Caco-2 (cell line): Measurements from ENCODE around the gene FARP1. TPM values are rescaled to one million over a fixed set of nuclear protein-coding genes. Genes with fewer than 3 reads are reported as not detected.

Experiments
- BruUV-seq: library from RNA; stranded (reverse); fragments of 400-500 nt; replicated peaks from 2 replicates; lab custom pipeline; 2021; lab: Mats Ljungman, UMichigan
- CTCF ChIA-PET: fragments of 300-600 bp; sonication (Branson Sonifier 250); formaldehyde crosslinking; loops from one replicate; lab custom pipeline; 2022; ENCODE audit warnings: antibody characterized with exemption; lab: Charles Lee
- POLR2A ChIA-PET: fragments of 300-600 bp; sonication (Branson Sonifier 250); formaldehyde crosslinking; loops from one replicate; lab custom pipeline; 2022; ENCODE audit warnings: antibody characterized with exemption; lab: Charles Lee
- DNase-seq, 2 experiments: peaks; one replicate each; pipeline versions ENCODE4 v3.0.0 to v3.0.0-alpha.2; 2020 to 2022
- H3K27me3 ChIP-seq: replicated peaks from 2 replicates; pipeline ENCODE4 v1.6.0; 2011; ENCODE audit warnings: low read length; ENCODE audit not compliant: control insufficient read depth, insufficient read depth
- H3K36me3 ChIP-seq: 2 replicates; pipeline ENCODE4 v1.5.1; 2011; ENCODE audit warnings: low read length; ENCODE audit not compliant: control insufficient read depth, insufficient read depth
- H3K4me1 ChIP-seq: fragments of 250-450 bp; sonication (Bioruptor Pico); 2 replicates; pipeline ENCODE4 v1.5.1; 2020; ENCODE audit warnings: mild to moderate bottlenecking
- H3K4me3 ChIP-seq: 2 replicates; pipeline ENCODE4 v1.5.1; 2011; ENCODE audit warnings: low read depth, mild to moderate bottlenecking, control low read depth, low read length
- H3K9me3 ChIP-seq: fragments of 250-450 bp; sonication (Bioruptor Pico); 2 replicates; pipeline ENCODE4 v1.5.1; 2020; ENCODE audit warnings: mild to moderate bottlenecking, moderate library complexity
- H3K27ac Mint-ChIP-seq: one replicate; pipeline ENCODE4 v1.8.0; 2022; ENCODE audit warnings: mixed read lengths; ENCODE audit not compliant: unreplicated experiment
- H3K27me3 Mint-ChIP-seq: one replicate; pipeline ENCODE4 v1.8.0; 2022; ENCODE audit warnings: mixed read lengths; ENCODE audit not compliant: insufficient read depth, unreplicated experiment
- H3K36me3 Mint-ChIP-seq: one replicate; pipeline ENCODE4 v1.8.0; 2022; ENCODE audit warnings: mild to moderate bottlenecking, mixed read lengths; ENCODE audit not compliant: insufficient read depth, unreplicated experiment
- H3K4me1 Mint-ChIP-seq: one replicate; pipeline ENCODE4 v1.8.0; 2022; ENCODE audit warnings: low read depth, mixed read lengths; ENCODE audit not compliant: unreplicated experiment
- H3K4me3 Mint-ChIP-seq: one replicate; pipeline ENCODE4 v1.8.0; 2022; ENCODE audit warnings: mild to moderate bottlenecking, moderate library complexity, mixed read lengths; ENCODE audit not compliant: unreplicated experiment
- H3K9me3 Mint-ChIP-seq: one replicate; pipeline ENCODE4 v1.8.0; 2022; ENCODE audit warnings: mixed read lengths; ENCODE audit not compliant: unreplicated experiment
- CTCF ChIP-seq, 2 experiments: fragments of 200-600 bp in 1 of 2; IDR thresholded peaks; 1 replicate in 1 of 2; 2 replicates in 1 of 2; pipeline versions ENCODE4 v1.5.1 to v1.8.0; 2011 to 2022; ENCODE audit warnings: antibody characterized with exemption in 1 of 2, control low read depth in 1 of 2, inconsistent platforms in 1 of 2, low read depth in 1 of 2, low read length in 1 of 2, mild to moderate bottlenecking in 1 of 2, moderate library complexity in 1 of 2; ENCODE audit not compliant: insufficient read depth in 1 of 2, severe bottlenecking in 1 of 2, unreplicated experiment in 1 of 2
- intact Hi-C: fragments of 100-400 bp; cut with micrococcal nuclease; formaldehyde crosslinking; loops from one replicate; pipeline ENCODE4 v1.10.0; 2022; ENCODE audit not compliant: unreplicated experiment
- total RNA-seq: library from RNA; stranded (reverse); gene quantifications from 2 replicates; pipeline ENCODE4 v1.2.3, GENCODE V29; 2022

Gene FARP1
- total RNA-seq, 1 experiment from 2014 or later = 189 TPM

GRCh38 chr13:98180092-98180491 lies 37.2 kb downstream of the FARP1 start:
- no peak overlapping the region for H3K4me3 Mint-ChIP-seq
- H3K9me3 Mint-ChIP-seq = no peaks in the 10 kb centered on the region
- Histone ChIP-seq H3K4me1 (peaks cover 14% of the 10 kb centered on the region), H3K36me3 (peaks cover 1% of the 10 kb centered on the region), H3K4me3 (no peak overlapping the region), H3K9me3 (no peaks in the 10 kb centered on the region), H3K27me3 (no peaks in the 10 kb centered on the region)
- CTCF ChIA-PET = no interaction called here
- BruUV-seq = no TSS peak
- no peaks in the 10 kb centered on the region for H3K27me3 Mint-ChIP-seq
- H3K27ac Mint-ChIP-seq = no peak overlapping the region
- H3K4me1 Mint-ChIP-seq = peaks cover 25% of the 10 kb centered on the region
- intact Hi-C loops = no loop called here
- POLR2A ChIA-PET = no interaction called here
- peaks cover 27% of the 10 kb centered on the region for H3K36me3 Mint-ChIP-seq
- no peak for DNase-seq
- no peak for TF ChIP-seq CTCF (IDR thresholded peaks at IDR 0.05; ENCODE audit: insufficient read depth in 1 of 2, low read depth in 1 of 2, low read length in 1 of 2, severe bottlenecking in 1 of 2, unreplicated experiment in 1 of 2)

GRCh38 chr13:98181111-98181815 lies 38.4 kb downstream of the FARP1 start:
- intact Hi-C loops = no loop called here
- Mint-ChIP-seq H3K27ac (no peak overlapping the region), H3K9me3 (no peaks in the 10 kb centered on the region), H3K27me3 (no peaks in the 10 kb centered on the region), H3K4me3 (no peak overlapping the region), H3K4me1 (peaks cover 25% of the 10 kb centered on the region), H3K36me3 (peaks cover 29% of the 10 kb centered on the region)
- Histone ChIP-seq H3K36me3 (peaks cover 1% of the 10 kb centered on the region), H3K9me3 (no peaks in the 10 kb centered on the region), H3K4me1 (peaks cover 14% of the 10 kb centered on the region), H3K4me3 (no peak overlapping the region), H3K27me3 (no peaks in the 10 kb centered on the region)
- no TSS peak for BruUV-seq
- no peak for DNase-seq
- no peak for TF ChIP-seq CTCF (IDR thresholded peaks at IDR 0.05; ENCODE audit: insufficient read depth in 1 of 2, low read depth in 1 of 2, low read length in 1 of 2, severe bottlenecking in 1 of 2, unreplicated experiment in 1 of 2)
- ChIA-PET POLR2A (no interaction called here), CTCF (no interaction called here)

- H3K9me3 Mint-ChIP-seq = no peaks in the 10 kb centered on the region
- intact Hi-C loops = no loop called here
- H3K36me3 Mint-ChIP-seq = peaks cover 34% of the 10 kb centered on the region
- Histone ChIP-seq H3K4me1 (peaks cover 14% of the 10 kb centered on the region), H3K27me3 (no peaks in the 10 kb centered on the region), H3K4me3 (no peak overlapping the region), H3K9me3 (no peaks in the 10 kb centered on the region), H3K36me3 (no peaks in the 10 kb centered on the region; the same call in 1 of the 2 replicates)
- H3K27me3 Mint-ChIP-seq = no peaks in the 10 kb centered on the region
- no peak for DNase-seq
- H3K27ac Mint-ChIP-seq = no peak overlapping the region
- CTCF ChIA-PET = no interaction called here
- no peak overlapping the region for H3K4me3 Mint-ChIP-seq
- TF ChIP-seq CTCF (IDR thresholded peaks at IDR 0.05; ENCODE audit: insufficient read depth in 1 of 2, low read depth in 1 of 2, low read length in 1 of 2, severe bottlenecking in 1 of 2, unreplicated experiment in 1 of 2) = no peak
- POLR2A ChIA-PET = no interaction called here
- no TSS peak for BruUV-seq
- peaks cover 27% of the 10 kb centered on the region for H3K4me1 Mint-ChIP-seq
These were observed 39.3 kb downstream of the FARP1 start for GRCh38 chr13:98182153-98182552.
